ENCODE measurements around the gene C2CD4C. TPM values are rescaled to one million over a fixed set of nuclear protein-coding genes. Genes with fewer than 3 reads are reported as not detected.

Gene C2CD4C
- total RNA-seq, 1 donor, result not detected

- Histone ChIP-seq H3K27me3 (ENCODE audit: insufficient read depth, low read length) (peaks cover 44% of the 10 kb centered on the region), H3K9me3 (ENCODE audit: low read depth, low read length) (no peaks in the 10 kb centered on the region), H3K27ac (ENCODE audit: low read depth, low read length) (no peak overlapping the region), H4K20me1 (ENCODE audit: insufficient read depth, low read length) (no peaks in the 10 kb centered on the region), H3K36me3 (ENCODE audit: insufficient read depth, low read length) (no peaks in the 10 kb centered on the region), H3K4me3 (ENCODE audit: insufficient read depth, low read length) (no peak overlapping the region), H3K4me2 (ENCODE audit: insufficient read depth, low read length) (no peak overlapping the region), H2AFZ (ENCODE audit: low read length) (no peak overlapping the region), H3K4me1 (ENCODE audit: insufficient read depth, low read length) (no peaks in the 10 kb centered on the region), H3K79me2 (ENCODE audit: insufficient read depth, low read length) (no peaks in the 10 kb centered on the region)
- DNase-seq (ENCODE audit: insufficient read length, low spot score, missing footprints), result peak; percentile 90
- no peak for TF ChIP-seq CTCF (IDR thresholded peaks at IDR 0.05; ENCODE audit: extremely low read depth, low read depth, low read length)
These were observed 1.4 kb upstream of the C2CD4C start for GRCh38 chr19:410243-410781.

- H3K4me2 ChIP-seq (ENCODE audit: insufficient read depth, low read length), result no peak overlapping the region
- H3K36me3 ChIP-seq (ENCODE audit: insufficient read depth, low read length), result no peaks in the 10 kb centered on the region
- DNase-seq (ENCODE audit: insufficient read length, low spot score, missing footprints), result peak; percentile 88
- TF ChIP-seq CTCF (IDR thresholded peaks at IDR 0.05; ENCODE audit: extremely low read depth, low read depth, low read length), result no peak
- H3K4me3 ChIP-seq (ENCODE audit: insufficient read depth, low read length), result no peak overlapping the region
- H3K27me3 ChIP-seq (ENCODE audit: insufficient read depth, low read length), result peaks cover 47% of the 10 kb centered on the region
- H2AFZ ChIP-seq (ENCODE audit: low read length), result no peak overlapping the region
- H3K4me1 ChIP-seq (ENCODE audit: insufficient read depth, low read length), result no peaks in the 10 kb centered on the region
- no peaks in the 10 kb centered on the region for H3K9me3 ChIP-seq (ENCODE audit: low read depth, low read length)
- no peak overlapping the region for H3K27ac ChIP-seq (ENCODE audit: low read depth, low read length)
- no peaks in the 10 kb centered on the region for H4K20me1 ChIP-seq (ENCODE audit: insufficient read depth, low read length)
- no peaks in the 10 kb centered on the region for H3K79me2 ChIP-seq (ENCODE audit: insufficient read depth, low read length)
These were observed 732 bp upstream of the C2CD4C start for GRCh38 chr19:409516-410242.

- no peaks in the 10 kb centered on the region for H3K4me1 ChIP-seq (ENCODE audit: insufficient read depth, low read length)
- DNase-seq (ENCODE audit: insufficient read length, low spot score, missing footprints), result peak; percentile 88
- H3K79me2 ChIP-seq (ENCODE audit: insufficient read depth, low read length), result no peaks in the 10 kb centered on the region
- peaks cover 47% of the 10 kb centered on the region for H3K27me3 ChIP-seq (ENCODE audit: insufficient read depth, low read length)
- no peak overlapping the region for H3K4me2 ChIP-seq (ENCODE audit: insufficient read depth, low read length)
- no peak overlapping the region for H3K27ac ChIP-seq (ENCODE audit: low read depth, low read length)
- H3K4me3 ChIP-seq (ENCODE audit: insufficient read depth, low read length), result no peak overlapping the region
- H4K20me1 ChIP-seq (ENCODE audit: insufficient read depth, low read length), result no peaks in the 10 kb centered on the region
- H2AFZ ChIP-seq (ENCODE audit: low read length), result no peak overlapping the region
- H3K9me3 ChIP-seq (ENCODE audit: low read depth, low read length), result no peaks in the 10 kb centered on the region
- no peak for TF ChIP-seq CTCF (IDR thresholded peaks at IDR 0.05; ENCODE audit: extremely low read depth, low read depth, low read length)
- no peaks in the 10 kb centered on the region for H3K36me3 ChIP-seq (ENCODE audit: insufficient read depth, low read length)
These were observed 476 bp downstream of the C2CD4C start for GRCh38 chr19:408441-408901.
